Upper lobe of left lung (tissue), 4 donors: ENCODE results near the gene RGS4.

ENCODE experiments used
- CTCF ChIP-seq, 6 experiments: fragments of 450-650 bp in 4 of 6; fragments of 200-600 bp in 2 of 6; sonication (generic) in 2 of 6; IDR thresholded peaks; one replicate each; pipeline ENCODE4 v1.5.1; 2016 to 2019; ENCODE audit warnings: antibody characterized with exemption in 6 of 6
- EP300 ChIP-seq, 4 donors: sonication (generic); formaldehyde crosslinking; IDR thresholded peaks; one replicate each; pipeline ENCODE4 v1.5.1; 2017; ENCODE audit warnings: antibody characterized with exemption in 4 of 4, control low read depth in 2 of 4
- POLR2A ChIP-seq, 4 donors: fragments of 450-650 bp; IDR thresholded peaks; one replicate each; pipeline ENCODE4 v1.5.1; 2016 to 2017; ENCODE audit warnings: antibody characterized with exemption in 4 of 4, mild to moderate bottlenecking in 2 of 4
- POLR2AphosphoS5 ChIP-seq, 2 donors: sonication (generic); formaldehyde crosslinking; IDR thresholded peaks; one replicate each; pipeline ENCODE4 v1.5.1; 2017; ENCODE audit warnings: antibody characterized with exemption in 2 of 2

DNA sequence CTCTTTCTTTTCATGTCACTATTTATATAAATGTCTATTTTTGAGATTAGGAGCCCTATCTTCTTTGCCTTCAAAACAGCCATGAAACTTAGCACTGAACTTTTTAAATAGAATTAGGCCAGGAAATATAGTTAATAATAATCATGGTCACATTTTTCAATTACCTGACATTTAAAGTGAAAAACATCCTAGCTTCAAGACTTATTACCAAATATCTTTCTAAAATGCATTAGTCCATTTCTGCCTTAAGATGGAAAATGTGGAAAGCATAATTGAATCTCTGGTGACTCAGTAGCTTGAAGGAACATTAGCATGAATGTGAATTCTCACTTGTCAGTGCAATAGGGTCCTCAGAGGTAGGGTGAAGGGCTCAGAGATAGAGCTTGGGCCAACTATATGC is 18.7 kb upstream of the RGS4 start:
- TF ChIP-seq CTCF (IDR thresholded peaks at IDR 0.05) (no peak), POLR2A (IDR thresholded peaks at IDR 0.05) (no peak), POLR2AphosphoS5 (IDR thresholded peaks at IDR 0.05) (no peak), EP300 (IDR thresholded peaks at IDR 0.05) (no peak)
